ENCODE results near the gene ZBTB49. TPM values are rescaled to one million over a fixed set of nuclear protein-coding genes. Genes with fewer than 3 reads are reported as not detected.
A peak's percentile ranks its signal among the peaks of the same experiment; 100 is the strongest.

ZBTB49 gene
- total RNA-seq, 1 donor from 2014 or later: 8.4 TPM

DNA sequence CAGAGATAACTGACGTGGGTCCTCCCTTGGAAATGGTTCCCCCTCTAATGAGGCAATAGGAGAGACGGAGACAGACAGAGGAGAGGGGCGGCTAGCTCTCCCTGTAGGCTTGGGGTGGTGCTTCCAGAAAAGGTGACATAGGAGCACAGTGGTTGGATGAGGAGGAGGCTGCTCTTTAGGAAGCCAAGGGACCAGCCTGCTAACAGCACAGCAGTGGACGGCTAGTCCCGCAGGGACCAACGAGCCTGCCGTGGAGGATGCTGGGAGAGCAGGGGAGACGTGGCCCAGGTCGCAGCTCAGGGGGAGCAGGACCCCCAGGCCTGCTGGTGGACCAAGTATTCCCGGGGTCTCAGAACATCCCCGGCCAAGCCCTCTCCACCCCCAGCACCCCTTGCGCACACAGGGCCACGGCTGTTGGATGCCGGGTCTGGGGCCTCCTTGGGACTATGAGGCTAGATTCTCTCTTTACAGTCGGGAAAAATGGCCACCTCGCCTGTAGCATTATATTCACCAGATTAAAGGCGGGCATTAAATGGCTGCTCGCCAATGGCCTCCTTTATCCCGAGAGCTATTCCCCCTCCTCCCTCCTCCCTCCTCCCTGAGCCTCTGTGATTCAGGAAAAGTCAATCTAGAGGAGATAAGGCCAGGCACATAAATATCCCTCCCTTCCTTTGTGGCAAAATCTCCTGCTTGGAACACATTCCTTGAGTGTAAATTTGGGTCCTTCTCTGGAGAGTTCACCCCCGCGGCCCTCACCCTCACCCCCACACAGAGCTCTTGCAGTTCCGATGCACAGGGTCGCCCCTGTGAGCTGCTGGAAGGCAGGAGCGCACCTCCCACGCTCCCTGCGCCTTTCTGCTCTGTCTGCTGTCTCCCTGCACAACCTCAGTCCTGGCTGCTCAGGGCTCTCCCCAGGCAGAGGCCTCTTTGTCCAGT is 66.3 kb downstream of the ZBTB49 start:
- Mint-ChIP-seq H3K27ac (peak overlapping the region; percentile 92), H3K27me3 (ENCODE audit: low read depth) (peaks cover 3% of the 10 kb centered on the region), H3K4me1 (peaks cover 13% of the 10 kb centered on the region), H3K36me3 (no peaks in the 10 kb centered on the region), H3K4me3 (peak overlapping the region; percentile 20), H3K9me3 (no peaks in the 10 kb centered on the region)
- DNase-seq (ENCODE audit: low spot score in 2 of 2, unreplicated experiment in 2 of 2): no peak
- no peak for TF ChIP-seq CTCF (IDR thresholded peaks at IDR 0.05; ENCODE audit: unreplicated experiment)

- TF ChIP-seq CTCF (IDR thresholded peaks at IDR 0.05; ENCODE audit: unreplicated experiment): no peak
- peaks cover 3% of the 10 kb centered on the region for H3K9me3 Mint-ChIP-seq
- H3K4me3 Mint-ChIP-seq: no peak overlapping the region
Measured at GRCh38 chr4:4358093-4358854, 68.2 kb downstream of the ZBTB49 start.

DNA sequence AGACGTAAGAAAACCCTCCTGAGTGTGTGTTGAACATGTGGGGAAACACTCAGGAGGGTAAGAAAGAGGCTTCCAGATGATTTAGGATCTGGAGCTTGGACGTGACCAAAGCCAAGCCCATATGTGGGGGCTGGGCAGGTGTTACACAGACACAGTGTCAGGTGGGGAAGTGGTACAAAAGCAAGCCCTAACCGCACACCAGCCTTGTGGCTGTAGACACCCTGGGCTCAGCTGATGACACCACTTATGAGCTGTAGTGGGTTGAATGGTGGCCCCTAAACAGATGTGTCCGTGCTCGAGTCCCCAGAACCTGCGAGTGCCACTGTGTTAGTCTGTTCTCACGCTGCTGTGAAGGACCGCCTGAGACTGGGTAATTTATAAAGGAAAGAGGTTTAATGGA is 71.8 kb downstream of the ZBTB49 start:
- Mint-ChIP-seq H3K36me3 (peaks cover 2% of the 10 kb centered on the region), H3K27me3 (ENCODE audit: low read depth) (peaks cover 1% of the 10 kb centered on the region), H3K4me3 (no peak overlapping the region), H3K4me1 (peaks cover 6% of the 10 kb centered on the region), H3K27ac (no peak overlapping the region), H3K9me3 (peaks cover 18% of the 10 kb centered on the region)
- no peak for DNase-seq (ENCODE audit: low spot score in 2 of 2, unreplicated experiment in 2 of 2)
- no peak for TF ChIP-seq CTCF (IDR thresholded peaks at IDR 0.05; ENCODE audit: unreplicated experiment)

More at GRCh38 chr4:4358093-4358854, 68.2 kb downstream of the ZBTB49 start:
- peaks cover 13% of the 10 kb centered on the region for H3K4me1 Mint-ChIP-seq
- H3K27ac Mint-ChIP-seq: no peak overlapping the region
- peaks cover 2% of the 10 kb centered on the region for H3K36me3 Mint-ChIP-seq
- peaks cover 3% of the 10 kb centered on the region for H3K27me3 Mint-ChIP-seq (ENCODE audit: low read depth)
- DNase-seq (ENCODE audit: low spot score in 2 of 2, unreplicated experiment in 2 of 2): no peak

DNA sequence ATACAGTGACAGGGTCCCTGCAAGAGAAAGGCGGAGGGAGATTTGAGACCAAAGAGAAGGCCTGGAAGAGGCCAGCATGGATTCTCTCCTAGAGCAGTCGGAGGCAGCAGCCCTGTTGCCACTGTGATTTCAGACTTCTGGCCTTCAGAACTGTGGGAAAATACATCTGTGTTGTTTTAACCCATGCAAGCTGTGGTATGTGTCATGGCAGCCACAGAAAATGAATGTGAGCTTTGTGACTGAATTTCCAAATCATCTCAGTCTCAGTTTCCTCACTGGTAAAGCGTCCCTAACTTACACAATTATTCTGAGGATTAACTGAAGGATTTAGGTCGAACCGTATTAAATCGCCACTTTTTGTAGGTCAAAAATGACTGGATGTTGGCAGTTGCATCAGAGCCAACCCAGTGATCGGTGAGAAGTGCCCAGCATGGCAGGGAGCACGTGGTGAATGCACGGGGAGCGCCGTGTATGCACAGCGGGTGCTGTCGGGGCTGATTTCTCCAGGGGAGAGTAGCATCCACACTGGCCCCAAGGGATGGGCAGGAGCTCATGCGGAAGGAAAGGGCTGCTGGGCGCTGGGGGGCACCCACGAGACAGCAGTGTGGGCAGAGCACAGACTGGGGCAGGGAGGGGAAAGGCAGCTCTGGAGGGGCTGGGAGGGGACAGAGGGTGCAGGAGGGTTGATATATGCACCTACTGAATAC is 73.1 kb downstream of the ZBTB49 start:
- H3K27me3 Mint-ChIP-seq (ENCODE audit: low read depth): peaks cover 1% of the 10 kb centered on the region
- H3K4me3 Mint-ChIP-seq: no peak overlapping the region
- H3K36me3 Mint-ChIP-seq: peaks cover 2% of the 10 kb centered on the region
- DNase-seq (ENCODE audit: low spot score in 2 of 2, unreplicated experiment in 2 of 2): no peak
- H3K9me3 Mint-ChIP-seq: peaks cover 20% of the 10 kb centered on the region
- no peak overlapping the region for H3K27ac Mint-ChIP-seq
- no peak for TF ChIP-seq CTCF (IDR thresholded peaks at IDR 0.05; ENCODE audit: unreplicated experiment)
- H3K4me1 Mint-ChIP-seq: peaks cover 4% of the 10 kb centered on the region

GRCh38 chr4:4364061-4364460 is 74.0 kb downstream of the ZBTB49 start:
- peaks cover 1% of the 10 kb centered on the region for H3K27me3 Mint-ChIP-seq (ENCODE audit: low read depth)
- H3K4me1 Mint-ChIP-seq: peaks cover 4% of the 10 kb centered on the region
- peaks cover 20% of the 10 kb centered on the region for H3K9me3 Mint-ChIP-seq
- TF ChIP-seq CTCF (IDR thresholded peaks at IDR 0.05; ENCODE audit: unreplicated experiment): no peak
- no peak overlapping the region for H3K4me3 Mint-ChIP-seq
- H3K36me3 Mint-ChIP-seq: peaks cover 2% of the 10 kb centered on the region
- DNase-seq (ENCODE audit: low spot score in 2 of 2, unreplicated experiment in 2 of 2): no peak
- no peak overlapping the region for H3K27ac Mint-ChIP-seq
